Mesothelial cell of epicardium (in vitro differentiated cells): ENCODE data around the gene ACTL10. TPM values are rescaled to one million over a fixed set of nuclear protein-coding genes. Genes with fewer than 3 reads are reported as not detected.
A peak's percentile ranks its signal among the peaks of the same experiment; 100 is the strongest.

Experiments used
- DNase-seq, 2 experiments: peaks; one replicate each; pipeline ENCODE4 v3.0.0; 2021; ENCODE audit warnings: low spot score in 2 of 2; ENCODE audit not compliant: unreplicated experiment in 2 of 2
- H3K27ac Mint-ChIP-seq: 2 replicates; pipeline ENCODE4 v1.8.0; 2021; ENCODE audit warnings: mixed read lengths
- H3K27me3 Mint-ChIP-seq: 2 replicates; pipeline ENCODE4 v1.8.0; 2021; ENCODE audit warnings: low read depth, mixed read lengths
- H3K36me3 Mint-ChIP-seq: 2 replicates; pipeline ENCODE4 v1.8.0; 2021; ENCODE audit warnings: mixed read lengths
- H3K4me1 Mint-ChIP-seq: 2 replicates; pipeline ENCODE4 v1.8.0; 2021; ENCODE audit warnings: mixed read lengths
- H3K4me3 Mint-ChIP-seq: 2 replicates; pipeline ENCODE4 v1.8.0; 2021; ENCODE audit warnings: mild to moderate bottlenecking, moderate library complexity, mixed read lengths
- H3K9me3 Mint-ChIP-seq: 2 replicates; pipeline ENCODE4 v1.8.0; 2021; ENCODE audit warnings: mixed read lengths
- total RNA-seq: library from RNA; stranded (reverse); gene quantifications from 3 replicates; pipeline ENCODE4 v1.2.1, GENCODE V29; 2021
- TF ChIP-seq, protein P1 (sequence below): fragments of 200-600 bp; sonication (generic); IDR thresholded peaks from one replicate; pipeline ENCODE4 v1.5.0; 2021; ENCODE audit warnings: antibody characterized with exemption; ENCODE audit not compliant: unreplicated experiment

The ACTL10 gene
- total RNA-seq, 1 donor from 2014 or later: 0.63 TPM

DNA sequence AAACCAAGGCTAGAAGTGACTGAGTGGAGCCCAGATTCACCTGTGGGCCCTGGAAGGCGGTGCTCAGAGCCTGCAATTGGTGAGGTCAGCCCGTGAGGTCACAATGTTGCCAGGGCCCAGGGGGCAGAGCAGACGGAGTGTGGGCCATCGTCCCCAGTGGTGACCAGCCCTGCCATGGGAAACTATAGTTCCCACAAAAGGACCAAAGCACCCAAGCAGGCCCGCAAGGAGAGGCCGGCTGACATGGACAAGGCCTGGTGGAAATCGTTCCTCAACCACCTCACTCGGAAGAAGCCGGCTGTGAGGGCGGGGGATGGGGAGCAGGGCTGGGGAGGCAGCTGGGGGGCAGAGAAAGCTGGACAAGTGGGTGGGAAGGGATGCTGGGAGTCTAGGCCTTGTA is 4.6 kb upstream of the ACTL10 start, which contains the start of gene C20orf144:
Gene C20orf144 (plus strand): TSS at position 156 of the 400 bp plus-strand sequence. CDS start 19 bp downstream, at position 175.
- Mint-ChIP-seq H3K27ac (peak within 1 kb of the TSS; percentile 80), H3K9me3 (no peaks in the 10 kb centered on the region), H3K4me3 (peak within 1 kb of the TSS; percentile 80), H3K36me3 (peaks cover 5% of the 10 kb centered on the region), H3K4me1 (peaks cover 22% of the 10 kb centered on the region), H3K27me3 (no peaks in the 10 kb centered on the region)
- no peak for DNase-seq
- TF ChIP-seq, protein P1, sequence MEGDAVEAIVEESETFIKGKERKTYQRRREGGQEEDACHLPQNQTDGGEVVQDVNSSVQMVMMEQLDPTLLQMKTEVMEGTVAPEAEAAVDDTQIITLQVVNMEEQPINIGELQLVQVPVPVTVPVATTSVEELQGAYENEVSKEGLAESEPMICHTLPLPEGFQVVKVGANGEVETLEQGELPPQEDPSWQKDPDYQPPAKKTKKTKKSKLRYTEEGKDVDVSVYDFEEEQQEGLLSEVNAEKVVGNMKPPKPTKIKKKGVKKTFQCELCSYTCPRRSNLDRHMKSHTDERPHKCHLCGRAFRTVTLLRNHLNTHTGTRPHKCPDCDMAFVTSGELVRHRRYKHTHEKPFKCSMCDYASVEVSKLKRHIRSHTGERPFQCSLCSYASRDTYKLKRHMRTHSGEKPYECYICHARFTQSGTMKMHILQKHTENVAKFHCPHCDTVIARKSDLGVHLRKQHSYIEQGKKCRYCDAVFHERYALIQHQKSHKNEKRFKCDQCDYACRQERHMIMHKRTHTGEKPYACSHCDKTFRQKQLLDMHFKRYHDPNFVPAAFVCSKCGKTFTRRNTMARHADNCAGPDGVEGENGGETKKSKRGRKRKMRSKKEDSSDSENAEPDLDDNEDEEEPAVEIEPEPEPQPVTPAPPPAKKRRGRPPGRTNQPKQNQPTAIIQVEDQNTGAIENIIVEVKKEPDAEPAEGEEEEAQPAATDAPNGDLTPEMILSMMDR: no peak

DNA sequence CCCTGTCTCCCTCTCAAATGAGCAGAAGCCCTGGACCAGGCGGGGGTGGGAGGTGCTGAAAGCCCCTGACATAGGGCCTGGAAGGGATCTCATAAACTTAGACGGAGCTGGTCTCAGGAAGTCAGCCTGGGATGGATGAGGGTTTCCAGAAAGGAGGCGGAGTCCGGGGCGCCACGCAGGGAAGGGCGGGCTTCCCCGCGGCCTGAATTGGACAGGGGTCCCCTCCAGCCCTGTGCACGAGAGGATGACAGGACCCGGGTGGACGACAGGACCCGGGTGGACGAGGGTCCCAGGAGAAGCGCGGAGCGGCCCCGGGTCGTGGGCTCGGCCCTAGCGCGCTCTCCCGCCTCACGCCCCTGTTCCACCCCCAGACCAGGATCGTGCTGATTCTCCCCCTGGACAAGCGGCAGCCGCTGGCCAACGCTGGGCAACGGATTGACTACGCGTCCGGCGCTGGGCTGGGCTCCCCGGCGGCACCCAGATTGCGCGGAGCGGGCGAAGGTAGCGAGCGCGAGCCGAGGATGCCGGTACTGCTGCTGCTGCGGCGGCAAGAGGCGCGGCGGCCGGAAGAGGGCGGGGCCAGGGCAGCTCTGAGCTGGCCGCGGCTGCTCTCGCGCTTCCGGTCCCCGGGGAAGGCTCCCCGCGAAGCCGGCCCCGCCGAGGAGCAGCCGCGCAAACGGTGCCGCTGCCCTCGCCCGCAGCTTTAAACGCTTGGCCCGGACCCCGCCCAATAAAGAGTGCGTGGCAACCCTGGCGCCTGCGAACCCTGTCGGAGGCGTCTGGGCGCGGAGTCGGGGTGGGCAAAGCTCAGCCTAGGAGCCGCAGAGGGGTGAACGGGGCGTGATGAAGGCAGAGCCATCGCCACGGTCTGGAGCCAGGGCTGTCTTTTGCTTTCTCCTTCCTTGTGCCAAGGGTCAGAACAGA is 3.3 kb upstream of the ACTL10 start:
- H3K4me1 Mint-ChIP-seq: peaks cover 22% of the 10 kb centered on the region
- no peaks in the 10 kb centered on the region for H3K27me3 Mint-ChIP-seq
- peaks cover 7% of the 10 kb centered on the region for H3K36me3 Mint-ChIP-seq
- H3K27ac Mint-ChIP-seq: peak overlapping the region; percentile 80
- peak overlapping the region; percentile 80 for H3K4me3 Mint-ChIP-seq
- TF ChIP-seq, protein P1: no peak
- H3K9me3 Mint-ChIP-seq: no peaks in the 10 kb centered on the region
- DNase-seq: peak; percentile 71 to 85

DNA sequence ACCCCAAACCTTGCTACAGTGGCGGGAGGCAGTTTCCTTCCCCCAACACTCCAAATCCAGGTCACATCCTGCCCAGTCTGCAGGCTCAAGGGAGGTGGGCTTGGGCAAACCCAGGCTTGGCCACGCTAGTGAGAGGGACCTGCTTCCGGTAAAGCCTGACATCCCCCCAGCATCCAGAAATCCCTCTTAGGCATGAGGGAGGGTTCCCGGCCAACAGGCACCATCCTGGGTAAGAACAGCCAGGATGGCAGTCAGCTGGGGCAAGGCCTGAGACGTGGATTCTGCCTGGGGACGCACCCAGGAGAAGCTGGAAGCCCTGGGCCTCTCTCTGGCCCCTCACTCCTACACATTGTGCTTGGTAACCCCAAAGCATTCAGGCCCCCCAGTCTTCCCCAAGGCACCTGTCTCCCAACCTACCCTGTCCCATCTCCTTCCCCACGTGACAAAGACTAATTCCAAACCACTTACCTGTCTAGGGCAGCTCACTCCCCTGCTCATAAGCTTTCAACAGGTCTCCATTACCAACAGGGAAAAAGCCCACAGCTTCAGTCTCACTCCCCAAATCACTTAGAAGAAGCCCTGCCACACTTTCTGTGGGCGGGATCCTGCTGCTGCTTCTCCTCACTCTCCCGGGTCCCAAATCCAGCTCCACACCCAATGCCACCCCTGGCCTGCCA is 2.5 kb upstream of the ACTL10 start:
- peak overlapping the region; percentile 40 for H3K27ac Mint-ChIP-seq

DNA sequence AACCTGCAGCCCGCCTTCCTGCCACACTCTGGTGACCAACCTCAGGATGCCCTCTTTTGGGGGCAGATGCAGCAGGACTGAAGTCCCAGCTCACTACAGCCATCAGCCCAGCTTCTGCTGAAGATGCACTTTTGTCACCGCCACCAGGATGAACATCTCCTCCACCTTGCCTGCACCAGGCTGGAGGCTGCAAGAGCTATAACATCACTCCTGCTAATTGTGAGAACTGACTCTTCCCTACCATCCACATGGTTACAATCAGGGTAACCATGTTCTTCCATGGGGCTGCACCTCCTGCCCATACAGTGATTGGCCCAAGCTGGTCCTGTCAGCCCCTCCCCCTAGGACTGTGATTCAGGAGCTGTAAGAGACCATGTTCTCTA is 2.0 kb upstream of the ACTL10 start:
- H3K4me3 Mint-ChIP-seq: peak overlapping the region; percentile 80
- H3K27me3 Mint-ChIP-seq: no peaks in the 10 kb centered on the region
- peak overlapping the region; percentile 40 for H3K27ac Mint-ChIP-seq
- H3K4me1 Mint-ChIP-seq: peaks cover 22% of the 10 kb centered on the region
- peaks cover 6% of the 10 kb centered on the region for H3K36me3 Mint-ChIP-seq
- no peak for DNase-seq
- H3K9me3 Mint-ChIP-seq: no peaks in the 10 kb centered on the region
- TF ChIP-seq, protein P1: no peak

More for the DNA sequence above, 2.5 kb upstream of the ACTL10 start:
- H3K4me1 Mint-ChIP-seq: peaks cover 22% of the 10 kb centered on the region
- peaks cover 6% of the 10 kb centered on the region for H3K36me3 Mint-ChIP-seq
- no peaks in the 10 kb centered on the region for H3K27me3 Mint-ChIP-seq
- no peak for DNase-seq
- H3K9me3 Mint-ChIP-seq: no peaks in the 10 kb centered on the region
- TF ChIP-seq, protein P1: no peak
- H3K4me3 Mint-ChIP-seq: peak overlapping the region; percentile 80

DNA sequence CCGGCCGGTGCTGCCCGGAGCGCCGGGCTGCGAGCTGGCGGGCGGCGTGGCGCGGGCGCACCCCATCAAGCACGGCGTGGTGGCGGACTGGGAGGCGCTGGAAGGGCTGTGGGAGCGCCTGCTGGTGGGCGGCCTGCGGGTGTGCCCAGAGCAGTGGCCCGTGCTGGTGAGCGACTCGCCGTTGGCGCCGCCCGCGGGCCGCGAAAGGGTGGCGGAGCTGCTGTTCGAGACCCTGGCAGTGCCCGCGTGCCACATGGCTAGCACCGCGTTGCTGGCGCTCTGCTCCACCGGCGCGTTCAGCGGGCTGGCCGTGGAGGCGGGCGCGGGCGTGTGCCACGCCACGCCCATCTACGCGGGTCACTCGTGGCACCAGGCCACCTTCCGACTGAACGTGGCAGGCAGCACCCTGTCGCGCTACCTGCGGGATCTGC is 517 bp downstream of the ACTL10 start:
- TF ChIP-seq, protein P1: no peak
- no peak overlapping the region for H3K27ac Mint-ChIP-seq
- H3K36me3 Mint-ChIP-seq: peaks cover 14% of the 10 kb centered on the region
- peak overlapping the region; percentile 56 for H3K4me3 Mint-ChIP-seq
- no peaks in the 10 kb centered on the region for H3K9me3 Mint-ChIP-seq
- H3K27me3 Mint-ChIP-seq: no peaks in the 10 kb centered on the region
- H3K4me1 Mint-ChIP-seq: peaks cover 26% of the 10 kb centered on the region
- DNase-seq: no peak
